GM18517 (cell line): ENCODE data around the gene HSPA12B.

ENCODE experiments used
- ATAC-seq: cut with Tn5 transposase; IDR thresholded peaks from one replicate; pipeline ENCODE4 v1.9.1; 2021; ENCODE audit warnings: mild to moderate bottlenecking, moderate library complexity; ENCODE audit not compliant: unreplicated experiment

The HSPA12B gene

GRCh38 chr20:3729378-3729777 lies 3.1 kb upstream of the HSPA12B start:
- no peak for ATAC-seq

GRCh38 chr20:3729811-3730540 lies 2.5 kb upstream of the HSPA12B start:
- ATAC-seq, result no peak

DNA sequence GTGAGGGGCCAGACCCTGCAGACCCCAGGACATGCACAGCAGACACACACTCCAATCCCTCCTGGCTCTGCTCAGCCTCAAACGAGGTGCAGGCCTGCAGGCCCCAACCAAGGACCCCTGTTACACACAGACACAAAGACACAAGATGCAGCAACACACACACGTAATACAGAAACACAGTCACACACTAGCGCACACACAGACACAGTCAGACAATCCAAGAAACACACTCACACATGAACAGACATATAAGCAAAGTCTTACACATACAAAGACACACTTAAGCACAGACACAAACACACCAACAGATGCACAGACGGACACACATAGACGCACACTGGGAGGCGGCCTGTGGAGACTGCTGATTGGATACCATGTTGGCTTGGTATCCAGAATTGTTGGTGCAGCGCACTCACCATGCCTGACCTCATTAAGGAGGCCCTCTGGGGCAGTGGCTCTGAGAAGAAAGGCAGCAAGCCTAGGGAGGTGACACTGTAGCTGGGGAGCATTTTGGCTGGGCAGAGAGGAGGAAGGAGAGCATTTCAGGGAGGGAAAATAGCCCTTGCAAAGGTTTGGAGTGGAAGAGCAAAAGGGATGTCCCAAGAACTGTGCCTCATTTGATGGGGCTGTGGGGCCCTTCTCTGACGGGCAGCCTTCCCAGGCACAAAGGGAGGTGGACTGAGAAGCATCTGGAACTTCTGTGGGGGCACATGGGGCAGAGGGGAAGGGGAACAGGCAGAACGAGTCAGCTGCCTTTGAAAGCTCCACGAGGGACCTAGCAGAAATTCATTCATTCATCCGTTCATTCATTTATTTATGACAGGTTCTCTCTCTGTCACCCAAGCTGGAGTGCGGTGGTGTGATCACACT lies 1.4 kb upstream of the HSPA12B start:
- no peak for ATAC-seq

- no peak for ATAC-seq
Measured at GRCh38 chr20:3731944-3732326, 550 bp upstream of the HSPA12B start.

GRCh38 chr20:3733119-3733995 lies 872 bp downstream of the HSPA12B start:
- no peak for ATAC-seq

DNA sequence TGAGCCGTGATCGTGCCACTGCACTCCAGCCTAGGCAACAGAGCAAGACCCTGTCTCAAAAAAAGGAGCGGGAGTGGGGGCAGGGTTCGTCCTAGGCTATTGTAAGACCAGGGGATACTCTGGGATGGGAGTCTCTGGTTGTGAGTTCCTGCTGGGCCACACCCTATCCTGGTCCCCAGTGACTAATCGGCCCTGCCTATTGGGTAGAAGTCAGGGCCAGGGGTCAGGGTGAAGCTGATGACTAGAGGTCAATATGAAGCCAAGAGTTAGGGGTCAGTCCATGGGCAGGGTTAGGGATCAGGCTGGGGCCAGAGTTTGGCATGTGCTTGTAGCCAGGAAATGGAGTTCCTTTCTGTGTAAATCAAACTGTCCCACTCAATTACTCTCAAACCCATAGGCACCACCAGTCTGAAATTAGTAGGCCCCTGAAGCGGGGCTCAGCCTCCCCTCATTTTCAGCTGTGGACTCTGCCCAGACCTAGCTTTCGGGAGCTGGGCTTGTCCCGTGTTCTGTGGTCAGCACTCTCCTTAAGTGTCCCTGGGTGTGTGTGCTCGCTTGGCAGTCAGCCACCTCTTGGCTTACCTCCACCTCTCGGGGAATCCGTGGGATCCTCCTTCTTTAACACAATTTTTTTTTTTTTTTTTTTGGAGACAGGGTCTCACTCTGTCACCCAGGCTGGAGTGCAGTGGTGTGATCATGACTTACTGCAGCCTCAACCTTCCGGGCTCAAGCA lies 1.8 kb downstream of the HSPA12B start:
- ATAC-seq, result no peak

GRCh38 chr20:3735768-3736167 lies 3.3 kb downstream of the HSPA12B start:
- no peak for ATAC-seq

DNA sequence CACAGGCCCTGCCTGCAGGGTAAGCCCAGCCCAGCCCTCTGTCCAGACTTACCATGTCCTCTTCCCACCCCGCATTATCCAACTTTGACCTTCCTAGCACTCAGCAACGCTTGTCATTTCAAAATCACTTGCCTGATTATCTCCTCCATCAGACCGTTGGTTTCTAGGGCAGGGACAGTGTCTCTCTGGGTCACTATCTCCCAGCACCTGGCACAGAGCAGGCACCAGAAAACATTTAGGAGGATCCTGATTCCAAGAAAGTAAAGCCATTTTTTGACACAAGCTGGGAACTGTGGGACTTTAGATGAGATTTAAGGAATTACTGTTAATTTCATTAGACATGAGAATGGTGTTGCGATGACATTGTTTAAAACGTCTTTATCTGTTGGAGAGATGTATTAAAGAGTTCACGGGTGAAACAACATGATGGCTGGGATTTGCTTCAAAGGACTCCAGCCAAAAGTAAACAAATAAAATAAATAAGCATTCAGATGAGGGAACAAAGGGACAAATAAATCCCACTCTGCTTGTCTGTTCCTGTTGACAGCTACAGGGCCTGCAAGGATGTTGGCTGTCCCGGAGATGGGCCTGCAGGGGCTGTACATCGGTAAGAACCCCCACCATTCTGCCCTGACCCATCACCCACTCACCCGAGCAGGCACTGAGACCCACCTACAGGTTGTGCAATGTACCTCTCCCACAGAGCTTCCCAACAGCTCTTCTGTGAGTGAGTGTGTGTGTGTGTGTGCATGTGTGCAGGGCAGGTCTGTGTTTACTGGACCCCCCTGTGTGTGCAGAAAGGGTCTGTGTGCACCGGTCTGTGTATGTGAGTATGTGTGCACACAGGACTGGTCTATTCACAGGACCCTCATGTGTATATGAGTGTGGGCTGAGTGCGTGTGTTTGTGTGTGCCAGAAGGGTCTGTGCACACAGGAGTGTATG lies 5.9 kb downstream of the HSPA12B start:
- ATAC-seq, result no peak

DNA sequence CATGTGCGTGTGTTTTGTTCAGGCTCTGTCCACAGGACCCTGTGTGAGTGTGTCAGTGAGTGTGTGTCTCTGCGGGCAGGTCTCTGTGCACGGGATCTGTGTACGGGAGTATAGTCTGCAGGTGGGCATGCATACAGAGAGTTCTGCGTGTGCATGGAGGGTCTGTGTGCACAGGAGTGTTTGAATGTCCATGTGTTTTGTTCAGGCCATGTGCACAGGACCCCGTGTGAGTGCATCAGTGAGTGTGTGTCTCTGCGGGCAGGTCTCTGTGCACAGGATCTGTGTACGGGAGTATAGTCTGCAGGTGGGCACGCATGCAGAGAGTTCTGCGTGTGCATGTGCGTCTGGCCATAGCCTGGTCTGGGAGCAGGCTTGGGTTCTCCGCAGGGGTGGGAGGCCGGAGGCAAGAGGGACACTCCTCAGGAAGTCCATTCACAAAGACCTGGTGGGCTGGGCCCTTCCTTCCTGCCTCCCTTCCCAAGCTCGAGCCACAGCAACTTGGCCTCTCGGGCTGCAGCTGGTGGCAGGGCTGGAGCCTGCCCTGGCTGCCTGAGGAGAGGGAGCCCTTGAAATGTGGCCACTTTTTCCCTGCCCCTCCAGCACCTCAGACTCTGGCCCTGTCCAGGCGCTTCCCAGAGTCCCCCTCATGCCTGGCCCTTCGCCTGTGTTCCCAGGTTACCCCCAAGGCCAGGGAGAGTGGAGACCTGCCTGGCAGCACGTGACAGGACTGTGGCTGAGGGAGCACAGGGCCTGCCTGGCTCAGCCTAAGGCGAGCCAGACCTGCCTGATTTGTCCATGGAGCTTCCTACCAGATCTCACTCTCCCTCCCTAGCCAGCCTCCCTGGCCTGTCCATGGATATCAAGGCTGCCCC lies 6.8 kb downstream of the HSPA12B start:
- no peak for ATAC-seq

- no peak for ATAC-seq
Measured at GRCh38 chr20:3739926-3740451, 7.5 kb downstream of the HSPA12B start.

DNA sequence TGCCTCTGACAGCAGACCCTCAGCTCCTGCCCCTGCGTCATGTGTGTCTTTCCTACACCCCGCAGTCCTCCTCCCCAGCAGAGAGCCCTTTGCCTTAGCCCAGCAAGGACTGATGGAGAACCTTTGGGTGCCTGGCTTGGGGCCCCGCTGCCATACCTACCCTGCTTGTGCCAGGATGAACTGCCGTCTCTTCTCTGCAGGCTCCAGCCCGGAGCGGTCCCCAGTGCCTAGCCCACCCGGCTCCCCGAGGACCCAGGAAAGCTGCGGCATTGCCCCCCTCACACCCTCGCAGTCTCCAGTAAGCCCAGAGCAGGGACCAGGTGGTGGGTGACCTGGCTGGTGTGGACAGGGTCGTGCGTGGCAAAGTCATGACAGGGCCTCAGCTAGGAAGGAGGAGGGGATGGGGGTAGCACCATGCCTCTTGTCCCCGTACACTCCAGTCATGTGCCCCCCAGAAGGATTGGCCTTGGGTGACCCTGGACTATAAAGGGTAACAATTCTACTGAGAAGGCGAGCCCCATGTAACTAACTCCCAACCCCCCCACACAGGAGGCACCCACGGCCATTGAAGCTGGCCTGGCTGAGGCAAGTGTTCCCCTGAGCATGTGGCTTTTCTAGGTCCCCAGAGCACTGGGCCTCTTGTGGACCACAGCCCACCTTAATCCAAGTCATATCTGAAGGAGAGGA lies 8.3 kb downstream of the HSPA12B start:
- no peak for ATAC-seq

GRCh38 chr20:3741836-3742458 lies 9.5 kb downstream of the HSPA12B start:
- ATAC-seq, result no peak

- ATAC-seq, result no peak
Measured at GRCh38 chr20:3743251-3743650, 10.8 kb downstream of the HSPA12B start.

- no peak for ATAC-seq
Measured at GRCh38 chr20:3744037-3744436, 11.6 kb downstream of the HSPA12B start.

- ATAC-seq, result no peak
Measured at GRCh38 chr20:3744806-3745685, 12.6 kb downstream of the HSPA12B start.

DNA sequence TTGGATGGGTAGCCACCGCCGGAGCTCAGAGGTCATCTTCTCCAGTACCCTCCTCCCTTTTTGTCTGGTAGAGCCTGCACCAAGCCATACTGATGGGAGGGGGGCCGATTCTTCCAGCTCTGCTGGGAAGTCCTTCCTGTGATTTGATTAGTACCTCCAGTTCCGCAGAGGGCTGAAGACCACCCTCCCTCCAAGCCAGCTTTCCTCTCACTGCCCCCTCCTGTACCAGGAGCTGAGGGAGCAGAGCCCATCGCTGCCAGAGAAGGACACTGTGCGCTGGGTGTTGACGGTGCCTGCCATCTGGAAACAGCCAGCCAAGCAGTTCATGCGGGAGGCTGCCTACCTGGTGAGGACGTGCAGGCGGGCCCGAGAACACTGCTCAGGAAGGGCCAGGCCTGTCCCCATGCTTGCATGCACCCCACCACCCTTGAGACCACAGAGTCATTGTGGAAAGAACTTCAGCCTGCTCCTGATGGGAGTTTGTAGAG lies 13.2 kb downstream of the HSPA12B start:
- no peak for ATAC-seq
